ENCODE measurements around the gene TRAPPC3L.

The TRAPPC3L gene

GRCh38 chr6:116529466-116530290 lies 15.8 kb downstream of the TRAPPC3L start:
- H3K4me1 ChIP-seq (ENCODE audit: insufficient read depth, low read length) = no peaks in the 10 kb centered on the region
- no peaks in the 10 kb centered on the region for H3K36me3 ChIP-seq (ENCODE audit: insufficient read depth, low read length)
- H3K9me3 ChIP-seq (ENCODE audit: low read length) = no peaks in the 10 kb centered on the region
- no peak overlapping the region for H3K4me3 ChIP-seq (ENCODE audit: low read depth in 1 of 2, low read length in 2 of 2)
- no peak overlapping the region for H3K27ac ChIP-seq (ENCODE audit: low read depth, low read length)
- H3K9ac ChIP-seq (ENCODE audit: low read length) = no peak overlapping the region
- no peaks in the 10 kb centered on the region for H3K27me3 ChIP-seq (ENCODE audit: control insufficient read depth in 1 of 2, insufficient read depth in 2 of 2, low read length in 2 of 2)

- no peaks in the 10 kb centered on the region for H3K36me3 ChIP-seq (ENCODE audit: insufficient read depth, low read length)
- no peaks in the 10 kb centered on the region for H3K27me3 ChIP-seq (ENCODE audit: control insufficient read depth in 1 of 2, insufficient read depth in 2 of 2, low read length in 2 of 2)
- H3K4me1 ChIP-seq (ENCODE audit: insufficient read depth, low read length) = no peaks in the 10 kb centered on the region
- no peaks in the 10 kb centered on the region for H3K9me3 ChIP-seq (ENCODE audit: low read length)
- no peak overlapping the region for H3K27ac ChIP-seq (ENCODE audit: low read depth, low read length)
- no peak overlapping the region for H3K9ac ChIP-seq (ENCODE audit: low read length)
- H3K4me3 ChIP-seq (ENCODE audit: low read depth in 1 of 2, low read length in 2 of 2) = no peak overlapping the region
Observed at GRCh38 chr6:116528780-116529179, 16.7 kb downstream of the TRAPPC3L start.

GRCh38 chr6:116528133-116528532 lies 17.4 kb downstream of the TRAPPC3L start:
- Histone ChIP-seq H3K9me3 (ENCODE audit: low read length) (no peaks in the 10 kb centered on the region), H3K4me3 (ENCODE audit: low read depth in 1 of 2, low read length in 2 of 2) (no peak overlapping the region), H3K4me1 (ENCODE audit: insufficient read depth, low read length) (no peaks in the 10 kb centered on the region), H3K36me3 (ENCODE audit: insufficient read depth, low read length) (no peaks in the 10 kb centered on the region), H3K27ac (ENCODE audit: low read depth, low read length) (no peak overlapping the region), H3K27me3 (ENCODE audit: control insufficient read depth in 1 of 2, insufficient read depth in 2 of 2, low read length in 2 of 2) (no peaks in the 10 kb centered on the region), H3K9ac (ENCODE audit: low read length) (no peak overlapping the region)

GRCh38 chr6:116524236-116524635 lies 21.2 kb downstream of the TRAPPC3L start:
- H3K27me3 ChIP-seq (ENCODE audit: control insufficient read depth in 1 of 2, insufficient read depth in 2 of 2, low read length in 2 of 2) = no peaks in the 10 kb centered on the region
- H3K9me3 ChIP-seq (ENCODE audit: low read length) = no peaks in the 10 kb centered on the region
- H3K4me3 ChIP-seq (ENCODE audit: low read depth in 1 of 2, low read length in 2 of 2) = no peak overlapping the region
- no peak overlapping the region for H3K27ac ChIP-seq (ENCODE audit: low read depth, low read length)
- H3K36me3 ChIP-seq (ENCODE audit: insufficient read depth, low read length) = no peaks in the 10 kb centered on the region
- no peak overlapping the region for H3K9ac ChIP-seq (ENCODE audit: low read length)
- no peaks in the 10 kb centered on the region for H3K4me1 ChIP-seq (ENCODE audit: insufficient read depth, low read length)

- no peaks in the 10 kb centered on the region for H3K9me3 ChIP-seq (ENCODE audit: low read length)
- H3K9ac ChIP-seq (ENCODE audit: low read length) = no peak overlapping the region
- no peaks in the 10 kb centered on the region for H3K4me1 ChIP-seq (ENCODE audit: insufficient read depth, low read length)
- no peaks in the 10 kb centered on the region for H3K36me3 ChIP-seq (ENCODE audit: insufficient read depth, low read length)
- no peak overlapping the region for H3K27ac ChIP-seq (ENCODE audit: low read depth, low read length)
- no peak overlapping the region for H3K4me3 ChIP-seq (ENCODE audit: low read depth in 1 of 2, low read length in 2 of 2)
- H3K27me3 ChIP-seq (ENCODE audit: control insufficient read depth in 1 of 2, insufficient read depth in 2 of 2, low read length in 2 of 2) = no peaks in the 10 kb centered on the region
Observed at GRCh38 chr6:116522896-116523295, 22.6 kb downstream of the TRAPPC3L start.

GRCh38 chr6:116518621-116519368 lies 26.7 kb downstream of the TRAPPC3L start:
- no peak overlapping the region for H3K4me3 ChIP-seq (ENCODE audit: low read depth in 1 of 2, low read length in 2 of 2)
- H3K36me3 ChIP-seq (ENCODE audit: insufficient read depth, low read length) = no peaks in the 10 kb centered on the region
- H3K9me3 ChIP-seq (ENCODE audit: low read length) = no peaks in the 10 kb centered on the region
- H3K27ac ChIP-seq (ENCODE audit: low read depth, low read length) = no peak overlapping the region
- H3K27me3 ChIP-seq (ENCODE audit: control insufficient read depth in 1 of 2, insufficient read depth in 2 of 2, low read length in 2 of 2) = no peaks in the 10 kb centered on the region
- H3K4me1 ChIP-seq (ENCODE audit: insufficient read depth, low read length) = peaks cover 3% of the 10 kb centered on the region
- no peak overlapping the region for H3K9ac ChIP-seq (ENCODE audit: low read length)

GRCh38 chr6:116515141-116515540 lies 30.3 kb downstream of the TRAPPC3L start:
- Histone ChIP-seq H3K9me3 (ENCODE audit: low read length) (no peaks in the 10 kb centered on the region), H3K4me3 (ENCODE audit: low read depth in 1 of 2, low read length in 2 of 2) (no peak overlapping the region), H3K27me3 (ENCODE audit: control insufficient read depth in 1 of 2, insufficient read depth in 2 of 2, low read length in 2 of 2) (no peaks in the 10 kb centered on the region), H3K4me1 (ENCODE audit: insufficient read depth, low read length) (peaks cover 14% of the 10 kb centered on the region), H3K36me3 (ENCODE audit: insufficient read depth, low read length) (no peaks in the 10 kb centered on the region), H3K9ac (ENCODE audit: low read length) (no peak overlapping the region), H3K27ac (ENCODE audit: low read depth, low read length) (no peak overlapping the region)

- H3K9me3 ChIP-seq (ENCODE audit: low read length) = no peaks in the 10 kb centered on the region
- H3K4me3 ChIP-seq (ENCODE audit: low read depth in 1 of 2, low read length in 2 of 2) = no peak overlapping the region
- H3K27ac ChIP-seq (ENCODE audit: low read depth, low read length) = no peak overlapping the region
- peaks cover 14% of the 10 kb centered on the region for H3K4me1 ChIP-seq (ENCODE audit: insufficient read depth, low read length)
- H3K9ac ChIP-seq (ENCODE audit: low read length) = no peak overlapping the region
- no peaks in the 10 kb centered on the region for H3K27me3 ChIP-seq (ENCODE audit: control insufficient read depth in 1 of 2, insufficient read depth in 2 of 2, low read length in 2 of 2)
- H3K36me3 ChIP-seq (ENCODE audit: insufficient read depth, low read length) = no peaks in the 10 kb centered on the region
Observed at GRCh38 chr6:116514111-116514510, 31.4 kb downstream of the TRAPPC3L start.

- no peaks in the 10 kb centered on the region for H3K27me3 ChIP-seq (ENCODE audit: control insufficient read depth in 1 of 2, insufficient read depth in 2 of 2, low read length in 2 of 2)
- H3K4me1 ChIP-seq (ENCODE audit: insufficient read depth, low read length) = peaks cover 14% of the 10 kb centered on the region
- H3K4me3 ChIP-seq (ENCODE audit: low read depth in 1 of 2, low read length in 2 of 2) = peak overlapping the region in 1 of 2 donors; percentile 18
- H3K9me3 ChIP-seq (ENCODE audit: low read length) = no peaks in the 10 kb centered on the region
- H3K36me3 ChIP-seq (ENCODE audit: insufficient read depth, low read length) = no peaks in the 10 kb centered on the region
- H3K9ac ChIP-seq (ENCODE audit: low read length) = no peak overlapping the region
- H3K27ac ChIP-seq (ENCODE audit: low read depth, low read length) = no peak overlapping the region
Observed at GRCh38 chr6:116513224-116513875, 32.1 kb downstream of the TRAPPC3L start.

- Histone ChIP-seq H3K4me3 (ENCODE audit: low read depth in 1 of 2, low read length in 2 of 2) (peak overlapping the region; percentile 22 to 72), H3K9ac (ENCODE audit: low read length) (no peak overlapping the region), H3K9me3 (ENCODE audit: low read length) (no peaks in the 10 kb centered on the region), H3K27ac (ENCODE audit: low read depth, low read length) (no peak overlapping the region), H3K27me3 (ENCODE audit: control insufficient read depth in 1 of 2, insufficient read depth in 2 of 2, low read length in 2 of 2) (no peaks in the 10 kb centered on the region), H3K36me3 (ENCODE audit: insufficient read depth, low read length) (no peaks in the 10 kb centered on the region), H3K4me1 (ENCODE audit: insufficient read depth, low read length) (peaks cover 14% of the 10 kb centered on the region)
Observed at GRCh38 chr6:116512734-116513133, 32.8 kb downstream of the TRAPPC3L start.

GRCh38 chr6:116512111-116512559 lies 33.3 kb downstream of the TRAPPC3L start:
- Histone ChIP-seq H3K4me1 (ENCODE audit: insufficient read depth, low read length) (peaks cover 14% of the 10 kb centered on the region), H3K9me3 (ENCODE audit: low read length) (no peaks in the 10 kb centered on the region), H3K27me3 (ENCODE audit: control insufficient read depth in 1 of 2, insufficient read depth in 2 of 2, low read length in 2 of 2) (no peaks in the 10 kb centered on the region), H3K9ac (ENCODE audit: low read length) (peak overlapping the region; percentile 65), H3K36me3 (ENCODE audit: insufficient read depth, low read length) (no peaks in the 10 kb centered on the region), H3K27ac (ENCODE audit: low read depth, low read length) (peak overlapping the region; percentile 37), H3K4me3 (ENCODE audit: low read depth in 1 of 2, low read length in 2 of 2) (peak overlapping the region; percentile 22 to 72)

Data from muscle layer of colon (tissue), 2 donors.